ENCODE data around the gene RUNDC3A.
A peak's percentile ranks its signal among the peaks of the same experiment; 100 is the strongest.

Gene RUNDC3A

GRCh38 chr17:44308320-44308818 is at the start of gene RUNDC3A:
TSS of gene RUNDC3A (plus strand) at chr17:44308601. CDS start at chr17:44308833, 232 bp downstream.
- DNase-seq = peak; percentile 60

GRCh38 chr17:44258811-44259351 is 49.5 kb upstream of the RUNDC3A start:
- DNase-seq = no peak

GRCh38 chr17:44260296-44260695 is 48.1 kb upstream of the RUNDC3A start:
- DNase-seq = no peak

GRCh38 chr17:44262654-44263225 is 45.7 kb upstream of the RUNDC3A start:
- DNase-seq = no peak

DNA sequence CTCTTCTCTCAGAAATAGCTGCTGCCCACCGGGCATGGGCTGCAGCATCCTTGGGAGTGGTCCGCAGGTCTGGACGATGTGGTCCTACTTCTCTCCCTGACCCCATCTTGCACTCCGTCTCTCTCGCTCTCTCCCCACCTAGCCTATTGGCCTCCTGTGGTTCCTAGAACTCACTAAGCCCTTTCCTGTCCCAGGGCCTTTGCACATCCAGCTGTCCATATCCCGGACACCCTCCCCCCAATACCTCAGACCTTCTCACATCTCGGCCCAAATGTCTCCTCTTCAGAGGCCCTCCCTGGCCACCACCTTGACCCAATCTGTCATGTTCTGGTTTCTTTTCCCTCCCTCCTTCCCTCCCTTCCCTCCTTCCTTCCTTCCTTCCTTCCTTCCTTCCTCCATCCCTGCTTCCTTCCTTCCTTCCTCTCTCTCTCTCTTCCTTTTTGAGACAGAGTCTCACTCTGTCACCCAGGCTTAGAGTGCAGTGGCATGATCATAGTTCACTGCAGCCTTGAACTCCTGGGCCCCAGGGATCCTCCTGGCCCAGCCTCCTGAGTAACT is 45.0 kb upstream of the RUNDC3A start:
- DNase-seq = no peak

- no peak for DNase-seq
Observed at GRCh38 chr17:44266402-44267164, 41.8 kb upstream of the RUNDC3A start.

- DNase-seq = no peak
Observed at GRCh38 chr17:44267165-44267455, 41.3 kb upstream of the RUNDC3A start.

GRCh38 chr17:44267818-44268490 is 40.4 kb upstream of the RUNDC3A start, which contains the start of gene SLC4A1:
TSS of gene SLC4A1 (minus strand) at chr17:44268135. CDS start at chr17:44262866, 5,269 bp downstream.
- DNase-seq = no peak

DNA sequence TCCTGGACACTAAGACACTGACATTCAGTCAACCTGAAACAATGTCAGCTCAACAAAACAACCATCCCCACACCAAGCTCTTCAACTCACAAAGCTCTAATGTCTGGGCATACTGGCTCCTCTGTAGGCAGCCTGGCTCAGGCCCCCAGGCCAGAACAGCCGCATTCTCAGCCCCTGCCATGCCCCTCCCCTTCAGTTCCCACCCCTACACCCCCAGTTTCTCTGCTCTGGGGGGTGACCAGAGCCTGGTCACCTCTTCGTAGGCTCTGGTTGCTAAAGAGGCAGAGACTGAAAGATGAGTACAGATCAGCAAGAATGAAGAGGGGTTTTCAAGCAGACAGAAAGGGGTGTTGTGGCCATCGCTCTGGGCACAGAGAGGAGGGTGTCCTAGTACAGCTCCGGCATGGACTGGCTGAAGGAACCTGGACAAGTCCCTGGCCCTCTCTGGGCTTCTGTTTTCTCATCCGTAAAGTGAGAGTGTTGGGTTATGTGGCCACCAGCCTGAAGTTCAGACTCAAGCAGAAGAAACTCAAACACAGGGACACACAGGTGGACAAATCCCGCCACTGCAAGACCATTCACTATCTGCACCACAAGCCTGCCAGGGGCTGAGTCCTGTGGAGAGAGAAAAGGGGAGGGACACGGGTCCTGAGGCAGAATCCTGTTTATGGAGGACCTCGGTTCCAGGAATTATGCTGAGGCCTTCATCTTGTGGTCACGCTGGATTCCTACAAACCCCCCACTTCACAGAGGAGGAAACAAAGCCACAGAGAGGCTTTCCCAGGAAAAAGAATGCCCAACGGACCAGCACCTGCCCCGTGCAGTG is 39.5 kb upstream of the RUNDC3A start:
- DNase-seq = no peak

- no peak for DNase-seq
Observed at GRCh38 chr17:44269535-44270240, 38.7 kb upstream of the RUNDC3A start.

- DNase-seq = no peak
Observed at GRCh38 chr17:44272321-44272951, 36.0 kb upstream of the RUNDC3A start.

DNA sequence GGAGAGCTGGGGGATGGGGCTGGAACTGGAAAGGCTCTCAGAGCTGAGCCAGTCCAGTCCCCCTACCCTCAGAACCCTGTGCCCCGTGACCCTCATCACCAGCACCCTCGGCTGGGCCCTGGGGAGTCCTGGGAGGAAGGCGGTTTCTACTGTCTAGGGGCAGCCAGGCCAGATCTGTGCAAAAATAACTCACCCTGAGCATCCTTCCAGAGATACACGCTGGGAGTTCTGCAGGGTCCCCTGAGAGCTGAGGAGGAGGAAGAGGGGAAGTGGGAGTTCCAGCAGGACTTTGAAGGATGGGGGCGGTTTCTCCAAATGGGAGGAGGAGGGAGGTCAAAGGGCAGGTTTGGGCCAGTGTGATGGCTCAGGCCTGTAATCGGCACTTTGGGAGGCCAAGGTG is 35.4 kb upstream of the RUNDC3A start:
- DNase-seq = no peak

DNA sequence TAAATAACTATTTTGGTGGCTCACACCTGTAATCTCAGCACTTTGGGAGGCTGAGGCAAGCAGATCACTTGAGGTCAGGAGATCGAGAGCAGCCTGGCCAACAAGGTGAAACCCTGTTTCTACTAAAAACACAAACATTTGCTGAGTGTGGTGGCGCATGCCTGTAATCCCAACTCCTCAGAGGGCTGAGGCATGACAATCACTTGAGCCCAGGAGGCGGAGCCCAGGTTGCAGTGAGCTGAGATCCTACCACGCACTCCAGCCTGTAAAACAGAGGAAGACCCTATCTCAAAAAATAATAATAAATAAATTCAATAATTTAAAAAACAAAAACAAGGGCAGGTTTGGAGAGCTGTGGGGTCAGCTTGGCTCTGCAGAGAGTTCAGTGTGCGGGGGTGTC is 34.8 kb upstream of the RUNDC3A start:
- DNase-seq = no peak

- no peak for DNase-seq
Observed at GRCh38 chr17:44277976-44278375, 30.4 kb upstream of the RUNDC3A start.

DNA sequence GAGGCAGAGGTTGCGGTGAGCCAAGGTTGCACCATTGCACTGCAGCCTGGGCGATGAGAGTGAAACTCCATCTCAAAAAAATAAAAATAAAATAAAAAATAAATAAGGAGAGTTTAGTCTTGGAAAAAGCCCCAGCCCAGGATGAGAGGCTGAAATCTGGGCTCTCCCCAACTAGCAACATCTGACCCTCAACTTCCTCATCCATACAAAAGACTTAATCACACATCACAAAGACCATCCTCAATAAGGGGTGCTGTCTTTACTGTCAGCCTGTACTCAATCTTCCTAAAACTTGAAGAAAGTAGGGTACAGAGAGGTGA is 29.1 kb upstream of the RUNDC3A start:
- DNase-seq = no peak

GRCh38 chr17:44279666-44280391 is 28.6 kb upstream of the RUNDC3A start:
- DNase-seq = no peak

- DNase-seq = no peak
Observed at GRCh38 chr17:44280392-44280937, 27.9 kb upstream of the RUNDC3A start.

- no peak for DNase-seq
Observed at GRCh38 chr17:44281570-44281969, 26.8 kb upstream of the RUNDC3A start.

DNA sequence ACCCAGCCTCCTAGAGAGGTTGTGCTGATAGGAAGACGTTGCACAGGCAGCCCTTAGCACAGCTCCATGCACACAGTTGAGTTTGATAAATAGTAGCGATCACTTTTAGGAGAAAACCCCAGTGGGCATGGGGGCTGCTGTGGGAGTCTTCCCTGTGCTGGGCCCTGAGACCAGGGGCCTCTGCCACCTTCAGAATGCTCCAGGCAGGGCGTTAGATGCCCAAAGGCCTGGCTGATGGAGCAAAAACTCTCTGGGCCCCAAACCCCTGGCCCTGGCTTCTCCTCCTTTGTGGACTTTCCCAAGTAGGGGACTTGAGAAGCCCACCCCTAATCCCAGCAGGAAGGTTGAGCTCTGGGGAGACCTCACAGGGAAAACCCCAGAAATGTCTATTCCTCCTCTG is 26.1 kb upstream of the RUNDC3A start:
- DNase-seq = no peak

DNA sequence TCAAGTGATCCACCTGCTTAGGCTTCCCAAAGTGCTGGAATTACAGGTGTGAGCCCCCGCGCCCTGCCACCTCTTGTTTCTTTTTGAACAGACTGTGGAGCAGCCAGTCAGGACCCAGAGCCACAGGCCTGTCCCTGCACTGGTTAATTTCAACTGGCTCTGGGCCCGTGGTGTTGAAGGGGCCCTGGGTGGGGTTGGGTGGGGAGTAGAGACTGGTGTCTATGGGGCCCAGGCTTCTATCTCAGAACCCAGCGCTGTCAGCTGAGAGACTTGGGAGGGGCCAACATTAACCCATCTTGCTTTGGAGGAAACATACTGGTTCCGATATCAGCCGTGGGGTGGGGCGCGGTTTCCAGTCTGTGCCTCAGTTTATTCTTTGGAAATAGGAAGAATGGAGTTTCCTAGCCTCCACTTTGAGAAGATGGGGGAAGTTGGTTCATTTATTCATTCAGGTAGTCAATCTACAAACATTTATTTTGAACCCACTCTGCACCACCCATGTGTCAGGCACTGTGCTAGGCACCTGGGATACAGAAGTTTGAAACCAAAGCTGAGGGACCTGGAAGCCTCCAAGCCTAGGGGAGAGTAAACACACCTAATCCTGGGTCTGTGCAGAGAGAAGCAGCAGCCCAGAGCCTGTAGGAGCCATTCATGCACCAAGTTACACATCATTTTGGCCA is 24.9 kb upstream of the RUNDC3A start:
- no peak for DNase-seq
